DMS53 (cell line): ENCODE measurements around the gene EPHA8.

ENCODE experiments used
- DNase-seq: peaks from one replicate; lab custom pipeline; 2025; lab: John Stamatoyannopoulos, UW

Gene EPHA8

GRCh38 chr1:22592919-22593790 is 29.9 kb downstream of the EPHA8 start:
- DNase-seq: peak; percentile 89

DNA sequence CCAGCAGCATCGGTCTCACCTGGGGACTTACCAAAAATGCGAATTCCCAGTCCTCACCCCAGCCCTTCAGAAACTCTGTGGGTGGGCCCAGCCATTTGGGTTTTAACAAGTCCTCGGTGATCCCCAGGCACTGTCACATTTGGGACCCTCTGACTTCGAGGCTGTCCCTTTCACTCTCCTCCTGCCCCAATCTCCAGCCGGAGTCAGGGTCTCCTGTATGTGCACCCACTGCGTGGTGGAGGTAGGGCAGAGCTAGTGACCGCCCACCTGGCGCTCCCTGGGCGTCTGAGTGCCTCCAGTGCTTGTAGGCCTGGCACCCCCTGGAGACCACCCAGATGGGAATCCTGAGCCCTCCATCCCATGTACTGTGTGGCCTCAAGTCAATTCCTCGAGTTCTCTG is 31.1 kb downstream of the EPHA8 start:
- DNase-seq: no peak

DNA sequence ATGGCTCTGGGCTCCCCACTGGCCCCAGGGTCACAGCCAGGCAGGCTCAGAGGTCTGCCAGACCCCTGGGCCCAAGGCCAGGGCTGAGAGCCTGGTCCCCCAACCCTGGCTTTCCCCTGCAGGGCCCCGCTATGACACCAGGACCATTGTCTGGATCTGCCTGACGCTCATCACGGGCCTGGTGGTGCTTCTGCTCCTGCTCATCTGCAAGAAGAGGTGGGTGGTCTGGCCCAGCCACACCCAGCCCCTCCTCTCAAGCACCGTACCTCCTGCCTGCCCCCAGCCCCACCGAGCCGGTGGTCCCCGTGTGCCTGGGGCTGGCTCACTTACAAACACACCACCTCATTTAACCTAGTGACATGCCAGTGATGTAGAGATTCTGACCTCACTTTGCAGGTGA is 31.8 kb downstream of the EPHA8 start:
- DNase-seq: no peak

DNA sequence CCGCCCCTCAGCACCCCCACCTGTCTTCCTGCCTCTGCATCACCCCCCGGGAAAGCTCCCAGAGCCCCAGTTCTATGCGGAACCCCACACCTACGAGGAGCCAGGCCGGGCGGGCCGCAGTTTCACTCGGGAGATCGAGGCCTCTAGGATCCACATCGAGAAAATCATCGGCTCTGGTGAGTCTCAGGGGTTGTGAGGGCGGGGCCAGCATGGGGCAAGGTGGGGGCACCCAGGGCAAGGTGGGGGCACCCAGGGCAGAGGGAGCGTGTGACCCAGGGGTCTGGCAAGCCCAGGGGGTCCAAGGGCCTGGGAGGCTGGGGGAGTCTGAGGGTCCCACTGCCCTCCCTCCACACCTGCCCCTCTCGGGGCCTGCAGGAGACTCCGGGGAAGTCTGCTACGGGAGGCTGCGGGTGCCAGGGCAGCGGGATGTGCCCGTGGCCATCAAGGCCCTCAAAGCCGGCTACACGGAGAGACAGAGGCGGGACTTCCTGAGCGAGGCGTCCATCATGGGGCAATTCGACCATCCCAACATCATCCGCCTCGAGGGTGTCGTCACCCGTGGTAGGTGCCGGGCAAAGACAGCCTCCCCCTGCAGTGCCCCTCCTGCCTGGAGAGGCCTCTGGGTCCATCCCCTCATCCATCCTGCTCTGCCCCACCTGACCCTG is 34.1 kb downstream of the EPHA8 start:
- no peak for DNase-seq

- no peak for DNase-seq
Measured at GRCh38 chr1:22597996-22598395, 34.7 kb downstream of the EPHA8 start.

DNA sequence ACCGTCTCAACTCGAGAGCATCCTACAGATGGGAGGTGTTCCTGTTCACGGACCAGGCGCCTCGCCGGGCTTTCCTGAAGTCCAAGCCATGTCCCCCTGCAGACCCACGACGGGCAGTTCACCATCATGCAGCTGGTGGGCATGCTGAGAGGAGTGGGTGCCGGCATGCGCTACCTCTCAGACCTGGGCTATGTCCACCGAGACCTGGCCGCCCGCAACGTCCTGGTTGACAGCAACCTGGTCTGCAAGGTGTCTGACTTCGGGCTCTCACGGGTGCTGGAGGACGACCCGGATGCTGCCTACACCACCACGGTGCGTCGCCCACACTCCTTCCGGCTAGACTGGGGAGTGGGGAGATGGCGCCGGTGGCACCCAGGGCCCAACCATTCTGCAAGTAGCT is 35.4 kb downstream of the EPHA8 start:
- no peak for DNase-seq

DNA sequence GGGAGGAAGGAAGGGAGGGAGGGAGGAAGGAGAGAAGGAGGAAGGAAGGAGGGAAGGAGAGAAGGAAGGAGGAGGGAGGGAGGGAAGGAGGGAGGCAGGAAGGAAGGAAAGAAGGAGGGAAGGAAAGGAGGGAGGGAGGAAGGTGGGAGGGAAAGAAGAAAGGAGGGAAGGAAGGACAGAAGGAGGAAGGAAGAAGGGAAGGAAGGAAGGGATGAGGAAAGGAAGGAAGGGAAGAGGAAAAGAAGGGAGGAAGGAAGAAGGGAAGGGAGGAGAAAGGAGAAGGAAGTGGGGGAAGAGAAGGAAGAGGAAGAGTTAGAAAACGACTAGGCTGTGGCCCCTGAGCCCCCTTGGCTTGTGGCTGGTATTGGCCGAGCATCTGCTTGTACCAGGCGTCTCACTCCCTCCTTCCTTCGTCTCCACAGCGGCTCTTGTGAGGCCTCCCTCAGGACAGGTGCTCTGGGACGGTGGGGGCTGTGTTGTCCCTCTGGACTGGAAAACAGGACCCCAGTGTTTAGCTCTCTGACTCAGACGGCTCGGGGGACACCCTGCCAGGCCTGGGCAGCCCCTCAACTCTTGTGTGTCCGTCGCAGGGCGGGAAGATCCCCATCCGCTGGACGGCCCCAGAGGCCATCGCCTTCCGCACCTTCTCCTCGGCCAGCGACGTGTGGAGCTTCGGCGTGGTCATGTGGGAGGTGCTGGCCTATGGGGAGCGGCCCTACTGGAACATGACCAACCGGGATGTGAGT is 37.0 kb downstream of the EPHA8 start:
- peak; percentile 94 for DNase-seq

GRCh38 chr1:22600817-22601605 is 37.7 kb downstream of the EPHA8 start:
- DNase-seq: no peak

GRCh38 chr1:22601610-22602009 is 38.3 kb downstream of the EPHA8 start:
- no peak for DNase-seq

GRCh38 chr1:22602060-22602740 is 38.9 kb downstream of the EPHA8 start:
- DNase-seq: no peak

- DNase-seq: no peak
Measured at GRCh38 chr1:22606161-22606560, 42.9 kb downstream of the EPHA8 start.

DNA sequence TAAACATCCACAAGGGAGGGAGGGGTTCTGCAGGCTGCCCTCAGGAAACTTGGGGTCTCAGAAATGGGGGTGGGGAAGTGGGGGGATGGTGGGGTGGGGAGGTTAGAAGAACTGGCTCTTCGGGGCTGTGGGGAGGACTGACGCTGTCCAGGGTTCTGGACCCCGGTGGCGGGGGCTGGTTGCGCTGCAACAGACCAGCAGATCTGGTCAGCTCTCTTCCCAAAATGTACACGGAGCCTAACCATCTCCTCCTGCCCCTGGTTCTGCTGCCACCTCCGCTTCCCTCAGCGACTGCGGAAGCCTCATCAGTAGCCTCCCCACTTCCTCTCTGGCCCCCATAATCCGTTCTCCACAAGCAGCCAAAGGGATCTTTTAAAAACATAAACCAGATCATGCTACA is 43.9 kb downstream of the EPHA8 start:
- no peak for DNase-seq

- DNase-seq: no peak
Measured at GRCh38 chr1:22608361-22608760, 45.1 kb downstream of the EPHA8 start.

GRCh38 chr1:22609291-22609690 is 46.0 kb downstream of the EPHA8 start:
- no peak for DNase-seq

DNA sequence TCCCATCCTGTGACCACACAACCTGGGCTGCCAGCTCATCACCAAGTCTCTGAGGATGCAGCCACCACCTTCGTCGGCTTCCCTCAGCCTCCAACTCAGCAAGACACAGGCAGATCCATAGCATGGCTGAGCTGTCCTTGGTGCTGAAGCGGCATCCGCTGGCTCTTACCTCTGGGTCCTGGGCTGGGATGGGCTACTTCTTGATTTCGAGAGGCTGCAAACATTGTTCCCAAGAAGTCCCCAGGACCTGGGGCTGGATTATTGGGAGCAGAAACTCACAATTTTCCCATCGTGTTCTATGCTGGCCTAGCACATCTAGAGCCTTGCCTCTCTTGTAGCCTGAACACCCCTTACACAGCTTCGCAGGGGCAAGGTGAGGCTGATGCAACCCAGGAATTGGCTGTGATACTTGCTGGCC is 48.2 kb downstream of the EPHA8 start:
- peak; percentile 43 for DNase-seq

GRCh38 chr1:22612671-22613571 is 49.6 kb downstream of the EPHA8 start:
- DNase-seq: peak; percentile 73

- DNase-seq: no peak
Measured at GRCh38 chr1:22613572-22613918, 50.3 kb downstream of the EPHA8 start.

- peak; percentile 23 for DNase-seq
Measured at GRCh38 chr1:22613951-22614350, 50.7 kb downstream of the EPHA8 start.

DNA sequence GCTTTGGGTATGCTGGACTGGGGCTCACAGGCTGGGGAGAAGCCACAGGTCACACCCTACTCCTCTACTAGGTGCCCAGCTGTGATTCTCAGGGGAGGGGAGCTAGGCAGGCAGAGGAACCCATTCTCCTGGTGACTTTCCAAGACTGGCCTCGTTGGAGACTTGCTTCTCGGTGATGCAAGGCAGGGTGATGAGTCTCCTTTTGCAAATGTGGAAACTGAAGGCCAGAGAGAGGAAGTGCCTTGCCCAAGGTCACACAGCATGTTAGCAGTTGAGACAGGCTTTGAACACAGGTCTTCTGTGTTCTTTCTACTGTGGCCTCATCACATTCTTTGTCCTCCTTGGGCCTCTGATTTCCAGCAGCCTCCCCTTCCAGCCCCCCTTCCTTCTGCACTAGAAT is 52.6 kb downstream of the EPHA8 start:
- no peak for DNase-seq

GRCh38 chr1:22616571-22616970 is 53.3 kb downstream of the EPHA8 start:
- no peak for DNase-seq
